ENCODE data around the gene PRMT1.

PRMT1 gene

DNA sequence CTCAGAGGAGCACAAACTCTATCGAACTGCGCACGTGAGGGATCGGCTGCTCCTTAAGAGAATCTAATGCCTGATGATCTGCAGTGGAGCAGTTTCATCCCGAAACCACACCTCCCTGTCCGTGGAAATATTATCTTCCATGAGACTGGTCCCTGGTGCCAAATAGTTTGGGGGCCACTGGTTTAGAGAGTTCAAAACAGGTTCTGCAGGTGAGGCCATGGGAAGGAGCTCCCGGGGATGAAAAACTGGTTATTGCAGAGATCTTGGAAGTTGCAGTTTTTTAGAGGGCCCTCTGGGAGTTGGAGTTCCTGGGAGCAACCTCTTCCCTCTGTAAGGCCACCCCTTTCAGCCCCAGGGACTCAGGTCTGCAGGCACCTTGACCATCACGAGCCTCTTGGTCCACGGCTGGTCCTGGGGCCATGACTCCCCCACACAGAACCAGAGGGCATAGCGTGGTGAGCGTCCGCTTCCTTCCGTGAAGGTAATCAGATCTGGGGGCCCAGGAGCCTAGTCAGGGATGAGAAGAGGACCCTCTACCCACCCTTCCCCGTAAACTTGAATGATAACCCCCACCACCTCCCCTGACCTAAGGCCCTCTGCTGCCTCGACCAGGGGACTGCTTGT lies 16.6 kb upstream of the PRMT1 start:
- Histone ChIP-seq H3K36me3 (ENCODE audit: insufficient read depth) (no peaks in the 10 kb centered on the region), H3K27ac (no peak overlapping the region), H3K4me1 (ENCODE audit: low read depth, poor library complexity, severe bottlenecking) (peaks cover 18% of the 10 kb centered on the region), H3K79me2 (ENCODE audit: insufficient read depth, low read depth) (peaks cover 13% of the 10 kb centered on the region; the same call in 1 of the 2 replicates), H3K9ac (no peak overlapping the region), H3K27me3 (ENCODE audit: insufficient read depth, low read depth) (no peaks in the 10 kb centered on the region), H3K4me3 (IDR thresholded peaks at IDR 0.05; ENCODE audit: insufficient read depth, low read depth, low read length) (no peak overlapping the region), H2AFZ (ENCODE audit: low read depth) (no peak overlapping the region), H3K4me2 (no peak overlapping the region), H4K20me1 (ENCODE audit: insufficient read depth) (no peaks in the 10 kb centered on the region)
- TF ChIP-seq, protein P1, sequence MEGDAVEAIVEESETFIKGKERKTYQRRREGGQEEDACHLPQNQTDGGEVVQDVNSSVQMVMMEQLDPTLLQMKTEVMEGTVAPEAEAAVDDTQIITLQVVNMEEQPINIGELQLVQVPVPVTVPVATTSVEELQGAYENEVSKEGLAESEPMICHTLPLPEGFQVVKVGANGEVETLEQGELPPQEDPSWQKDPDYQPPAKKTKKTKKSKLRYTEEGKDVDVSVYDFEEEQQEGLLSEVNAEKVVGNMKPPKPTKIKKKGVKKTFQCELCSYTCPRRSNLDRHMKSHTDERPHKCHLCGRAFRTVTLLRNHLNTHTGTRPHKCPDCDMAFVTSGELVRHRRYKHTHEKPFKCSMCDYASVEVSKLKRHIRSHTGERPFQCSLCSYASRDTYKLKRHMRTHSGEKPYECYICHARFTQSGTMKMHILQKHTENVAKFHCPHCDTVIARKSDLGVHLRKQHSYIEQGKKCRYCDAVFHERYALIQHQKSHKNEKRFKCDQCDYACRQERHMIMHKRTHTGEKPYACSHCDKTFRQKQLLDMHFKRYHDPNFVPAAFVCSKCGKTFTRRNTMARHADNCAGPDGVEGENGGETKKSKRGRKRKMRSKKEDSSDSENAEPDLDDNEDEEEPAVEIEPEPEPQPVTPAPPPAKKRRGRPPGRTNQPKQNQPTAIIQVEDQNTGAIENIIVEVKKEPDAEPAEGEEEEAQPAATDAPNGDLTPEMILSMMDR (conservative IDR thresholded peaks at IDR 0.05; ENCODE audit: low read depth, low read length): no peak

DNA sequence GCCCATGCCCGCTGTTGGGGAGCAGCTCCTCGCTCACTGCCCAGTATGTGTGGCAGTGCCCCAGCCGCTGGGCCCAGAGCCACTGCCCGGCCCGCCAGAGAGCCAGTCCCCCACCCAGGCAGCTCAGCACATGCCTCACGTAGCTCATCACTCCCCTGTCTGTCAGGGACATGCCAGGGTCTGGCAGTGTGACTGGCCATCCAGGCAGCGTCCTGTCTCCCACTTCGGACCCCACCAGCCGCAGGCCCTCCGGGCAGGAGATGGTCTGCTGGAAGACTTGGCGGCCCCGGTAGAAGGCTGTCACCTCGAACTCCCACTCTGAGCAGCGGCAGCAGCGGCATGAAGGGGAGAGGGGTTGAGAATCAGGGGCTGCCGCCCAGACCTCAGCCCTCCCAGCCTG lies 15.1 kb upstream of the PRMT1 start:
- Histone ChIP-seq H3K9ac (no peak overlapping the region), H3K36me3 (ENCODE audit: insufficient read depth) (no peaks in the 10 kb centered on the region)

DNA sequence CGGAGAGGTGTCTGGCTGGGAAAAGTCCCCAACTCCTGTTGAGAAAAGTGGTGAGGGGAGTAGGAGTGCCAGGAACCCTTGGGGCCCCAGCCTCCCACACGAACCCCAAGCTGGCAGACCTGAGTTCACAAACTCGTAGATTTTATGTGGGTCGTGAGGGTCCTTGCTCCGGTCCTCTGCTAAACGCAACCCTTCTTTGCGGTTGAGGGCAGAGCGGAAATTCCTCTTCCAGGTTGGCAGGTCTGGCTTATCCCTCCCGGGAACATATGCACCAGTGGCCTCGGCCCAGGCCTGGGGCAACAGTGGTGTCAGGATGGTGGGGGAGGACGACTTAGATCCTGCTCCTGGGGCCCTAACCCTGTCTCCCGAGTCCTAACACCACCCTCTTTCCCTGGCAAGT lies 13.8 kb upstream of the PRMT1 start:
- Histone ChIP-seq H3K4me2 (peak overlapping the region; percentile 75), H4K20me1 (ENCODE audit: insufficient read depth) (no peaks in the 10 kb centered on the region), H3K36me3 (ENCODE audit: insufficient read depth) (no peaks in the 10 kb centered on the region), H3K79me2 (ENCODE audit: insufficient read depth, low read depth) (peaks cover 31% of the 10 kb centered on the region), H3K4me3 (IDR thresholded peaks at IDR 0.05; ENCODE audit: insufficient read depth, low read depth, low read length) (no peak overlapping the region), H3K27me3 (ENCODE audit: insufficient read depth, low read depth) (no peaks in the 10 kb centered on the region), H2AFZ (ENCODE audit: low read depth) (no peak overlapping the region), H3K4me1 (ENCODE audit: low read depth, poor library complexity, severe bottlenecking) (peaks cover 24% of the 10 kb centered on the region), H3K9ac (peak overlapping the region; percentile 41; the same call in 1 of the 2 replicates), H3K27ac (peak overlapping the region; percentile 86)
- TF ChIP-seq, protein P1 (conservative IDR thresholded peaks at IDR 0.05; ENCODE audit: low read depth, low read length): no peak

More for the DNA sequence above, 15.1 kb upstream of the PRMT1 start:
- Histone ChIP-seq H3K4me3 (IDR thresholded peaks at IDR 0.05; ENCODE audit: insufficient read depth, low read depth, low read length) (no peak overlapping the region), H3K79me2 (ENCODE audit: insufficient read depth, low read depth) (peaks cover 22% of the 10 kb centered on the region), H3K27me3 (ENCODE audit: insufficient read depth, low read depth) (no peaks in the 10 kb centered on the region), H4K20me1 (ENCODE audit: insufficient read depth) (no peaks in the 10 kb centered on the region), H3K4me2 (peak overlapping the region; percentile 75; the same call in 1 of the 2 replicates), H3K27ac (peak overlapping the region; percentile 86; the same call in 1 of the 2 replicates), H3K4me1 (ENCODE audit: low read depth, poor library complexity, severe bottlenecking) (peaks cover 19% of the 10 kb centered on the region), H2AFZ (ENCODE audit: low read depth) (no peak overlapping the region)
- TF ChIP-seq, protein P1 (conservative IDR thresholded peaks at IDR 0.05; ENCODE audit: low read depth, low read length): no peak

DNA sequence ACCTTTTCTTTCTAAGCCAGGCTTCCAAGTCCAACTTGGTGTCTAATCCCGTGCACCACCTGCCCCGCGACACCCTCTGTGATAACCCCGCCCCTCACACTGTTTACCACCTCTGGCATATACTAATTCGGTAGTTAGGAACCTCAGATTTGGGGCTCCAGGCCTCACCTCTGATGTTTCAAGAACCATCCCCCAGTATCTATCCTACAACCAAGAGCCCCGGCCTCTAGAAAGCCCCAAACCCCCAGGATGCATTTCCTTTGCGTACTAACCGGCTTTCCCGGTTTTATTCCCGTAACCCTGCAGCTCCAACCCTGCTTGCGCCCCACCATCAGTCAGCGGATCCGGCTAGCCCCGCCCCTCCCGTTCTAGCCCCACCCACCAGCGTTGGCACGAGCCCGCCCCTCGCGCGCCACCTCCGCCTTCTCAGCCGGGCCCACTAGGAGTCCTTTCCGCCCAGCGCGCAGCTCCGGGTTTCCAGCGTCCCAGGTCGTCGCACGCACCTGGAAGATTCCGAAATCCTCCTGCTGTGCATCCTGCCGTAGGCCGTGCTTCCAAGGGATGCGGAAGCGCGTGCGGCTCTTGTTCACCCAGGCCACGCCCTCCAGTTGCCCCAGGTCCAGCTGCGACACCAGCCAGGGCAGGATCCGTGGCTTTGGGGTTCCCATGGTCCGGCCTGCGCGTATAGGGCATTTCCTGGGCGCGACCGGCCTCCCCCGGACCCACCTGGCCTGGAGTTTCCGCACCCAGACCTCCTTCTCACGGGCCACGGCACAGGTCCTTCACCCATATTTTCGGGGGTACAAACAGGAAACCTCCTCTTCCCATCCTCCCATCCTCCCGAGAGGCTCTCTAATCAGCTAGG lies 12.7 kb upstream of the PRMT1 start:
- Histone ChIP-seq H3K9ac (peak overlapping the region; percentile 41; the same call in 1 of the 2 replicates), H3K4me3 (IDR thresholded peaks at IDR 0.05; ENCODE audit: insufficient read depth, low read depth, low read length) (no peak overlapping the region), H2AFZ (ENCODE audit: low read depth) (peak overlapping the region; percentile 20; the same call in 1 of the 2 replicates), H4K20me1 (ENCODE audit: insufficient read depth) (no peaks in the 10 kb centered on the region), H3K4me1 (ENCODE audit: low read depth, poor library complexity, severe bottlenecking) (peaks cover 24% of the 10 kb centered on the region), H3K79me2 (ENCODE audit: insufficient read depth, low read depth) (peaks cover 31% of the 10 kb centered on the region), H3K36me3 (ENCODE audit: insufficient read depth) (no peaks in the 10 kb centered on the region), H3K4me2 (peak overlapping the region; percentile 75), H3K27me3 (ENCODE audit: insufficient read depth, low read depth) (no peaks in the 10 kb centered on the region), H3K27ac (peak overlapping the region; percentile 86)
- TF ChIP-seq, protein P1 (conservative IDR thresholded peaks at IDR 0.05; ENCODE audit: low read depth, low read length): no peak; the same call in 1 of the 2 replicates

Measured in KMS-11 (cell line).